GM18951 (cell line): ENCODE measurements around the gene LMAN1L.

ENCODE experiments used
- POLR2A ChIP-seq: IDR thresholded peaks from 4 replicates; pipeline ENCODE4 v1.6.1; 2011; ENCODE audit warnings: mild to moderate bottlenecking; ENCODE audit not compliant: insufficient read length, insufficient read depth; ENCODE audit errors: extremely low read depth
- in situ Hi-C: fragments of 300-500 bp; cut with MboI; formaldehyde crosslinking; loops from one replicate; pipeline ENCODE4 v1.12.0; 2022; ENCODE audit warnings: low sequenced_read_pairs, mixed read lengths, inconsistent platforms; ENCODE audit not compliant: unreplicated experiment

The LMAN1L gene

GRCh38 chr15:74865316-74865715, 52.7 kb downstream of the LMAN1L start:
- no peak for TF ChIP-seq POLR2A
- in situ Hi-C loops: no loop called here

DNA sequence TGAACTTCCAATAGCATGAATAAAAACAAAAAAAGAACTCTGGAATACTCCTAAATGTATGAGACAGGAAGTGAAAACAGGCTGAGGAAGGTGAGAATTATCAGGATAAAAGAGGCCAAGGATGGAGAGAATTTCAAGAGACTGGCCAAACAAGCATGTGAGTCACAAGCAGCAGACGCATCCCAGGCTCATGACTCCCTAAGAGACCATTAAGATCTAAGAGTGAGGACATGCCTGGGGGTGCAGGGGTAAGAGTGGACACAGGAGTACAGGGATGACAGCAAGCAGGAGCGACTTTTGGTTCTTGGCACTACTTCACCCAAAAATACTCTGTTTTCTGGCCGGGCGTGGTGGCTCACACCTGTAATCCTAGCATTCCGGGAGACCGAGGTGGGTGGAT, 53.5 kb downstream of the LMAN1L start:
- in situ Hi-C loops: no loop called here
- no peak for TF ChIP-seq POLR2A

DNA sequence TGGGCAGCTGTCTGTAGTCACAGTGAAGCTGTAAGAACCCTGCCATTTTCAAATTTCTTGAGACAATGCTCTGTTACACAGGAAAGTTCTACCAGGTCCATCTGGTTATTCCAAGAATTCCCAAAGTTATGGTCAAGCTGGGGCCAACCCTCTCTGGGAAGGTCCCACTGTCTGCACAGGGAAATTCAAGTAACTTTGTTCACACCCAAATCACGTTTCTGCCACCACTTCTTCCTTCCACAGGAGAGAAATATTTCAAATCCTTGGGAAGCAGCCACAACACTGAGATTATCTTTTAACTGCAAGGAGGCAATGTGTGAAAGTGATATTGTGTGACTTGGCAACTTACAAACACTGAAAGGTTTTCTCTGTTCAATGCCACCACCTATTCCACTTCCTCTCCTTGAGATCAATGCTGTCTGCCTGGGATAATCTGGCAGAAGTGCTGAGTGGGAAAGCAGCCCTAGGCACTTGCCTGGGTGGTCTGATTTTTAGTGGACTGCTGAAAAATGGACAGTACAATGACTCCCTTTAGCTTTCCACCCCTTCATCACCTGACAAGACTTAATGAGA, 54.9 kb downstream of the LMAN1L start:
- TF ChIP-seq POLR2A: no peak
- in situ Hi-C loops: no loop called here

GRCh38 chr15:74868059-74868458, 55.4 kb downstream of the LMAN1L start:
- in situ Hi-C loops: no loop called here
- TF ChIP-seq POLR2A: no peak

- no peak for TF ChIP-seq POLR2A
- in situ Hi-C loops: no loop called here
These were observed 56.7 kb downstream of the LMAN1L start for GRCh38 chr15:74869372-74869725.

GRCh38 chr15:74869726-74870407, 57.2 kb downstream of the LMAN1L start:
- TF ChIP-seq POLR2A: peak; percentile 46
- in situ Hi-C loops: no loop called here

DNA sequence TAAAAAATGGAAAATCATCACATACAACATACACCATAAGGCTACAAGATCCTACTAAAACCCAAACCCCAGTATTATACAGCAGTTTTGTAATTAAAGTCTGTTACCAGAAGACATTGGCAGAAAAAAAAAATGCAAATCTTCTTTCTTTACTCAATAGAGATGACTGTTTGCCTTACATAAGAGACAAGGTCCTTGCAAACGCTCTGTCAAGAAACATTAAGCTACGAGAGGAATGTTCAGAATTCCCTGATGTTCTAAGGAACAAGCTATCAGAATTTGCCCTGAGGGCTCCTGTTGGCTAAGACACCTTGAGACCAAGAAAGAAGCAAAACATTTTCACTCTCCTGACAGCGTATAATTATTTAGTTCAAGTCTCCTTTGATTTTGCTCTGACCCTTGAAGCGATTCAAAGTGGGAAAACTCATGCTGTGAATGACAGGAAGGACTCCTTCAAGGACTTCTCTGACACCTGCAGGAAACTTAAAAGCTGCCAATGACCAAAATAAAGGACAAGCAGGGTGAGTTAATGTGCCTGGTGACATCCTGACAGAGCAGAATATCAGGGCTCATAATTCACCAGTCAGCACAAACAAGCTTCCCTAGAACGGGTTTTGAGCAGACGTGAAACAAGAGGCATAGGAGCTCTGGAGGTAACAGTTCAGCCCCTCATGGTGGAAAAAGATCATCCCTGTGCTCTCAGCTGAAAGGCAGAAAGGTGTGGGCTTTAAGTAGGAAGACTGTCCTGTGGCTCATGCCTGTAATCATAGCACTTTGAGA, 58.0 kb downstream of the LMAN1L start:
- in situ Hi-C loops: no loop called here
- TF ChIP-seq POLR2A: no peak

DNA sequence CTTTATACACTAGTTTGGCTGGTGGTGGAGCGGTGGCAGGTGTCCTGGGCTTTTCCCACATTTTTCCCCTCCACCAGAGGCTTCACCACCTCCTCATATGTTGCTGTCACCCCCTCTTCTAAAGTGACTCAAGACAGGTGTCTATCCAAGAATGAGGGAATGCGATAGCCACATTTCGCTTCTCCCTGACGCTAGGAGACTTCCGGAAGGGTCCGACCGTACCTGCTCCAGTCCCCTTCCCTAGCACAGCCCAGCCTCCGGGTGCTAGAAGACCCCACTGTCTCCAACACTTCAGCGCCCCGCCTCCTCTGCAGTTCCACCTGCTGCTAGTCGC, 60.0 kb downstream of the LMAN1L start:
- TF ChIP-seq POLR2A: no peak
- in situ Hi-C loops: no loop called here

DNA sequence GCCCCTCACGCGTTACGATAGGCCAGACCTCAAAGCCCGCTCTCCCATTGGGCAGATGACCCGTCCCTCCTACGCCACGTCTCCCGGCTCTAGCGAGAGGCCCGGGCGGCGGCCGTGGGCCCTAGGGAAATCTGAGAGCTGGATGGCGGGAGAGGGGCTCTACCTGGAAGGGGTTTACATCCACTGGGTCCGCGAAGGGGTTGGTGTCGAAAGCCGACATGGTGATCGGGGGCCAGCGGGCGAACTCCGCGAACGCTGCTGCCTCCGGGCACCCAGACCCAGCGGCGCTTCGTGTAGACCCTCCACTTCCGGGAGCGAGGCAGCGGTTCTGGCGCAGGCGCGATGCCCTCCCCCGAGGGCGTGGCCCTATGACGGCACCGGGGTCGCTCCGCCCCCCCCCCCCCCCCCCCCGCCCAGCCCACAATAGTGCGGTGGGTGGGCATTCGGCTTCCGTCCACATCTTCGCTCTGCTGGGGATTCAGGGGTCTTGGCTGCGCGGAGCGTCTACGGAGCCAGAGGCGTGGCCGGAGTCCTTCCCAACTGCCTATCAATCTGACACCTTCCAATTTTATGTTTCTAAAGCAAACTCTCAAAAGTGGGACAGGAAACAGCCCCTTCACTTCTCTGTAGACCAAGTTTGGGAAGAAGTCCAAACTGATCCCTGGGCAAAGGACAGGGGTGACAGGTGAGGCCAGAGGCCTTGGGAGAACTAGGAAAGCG, 60.6 kb downstream of the LMAN1L start, which contains the start of gene SCAMP2:
Gene SCAMP2, minus strand, starts transcription at position 330 of the 720 bp plus-strand sequence. Its CDS starts 110 bp downstream, at position 220.
- in situ Hi-C loops: no loop called here
- TF ChIP-seq POLR2A: peak; percentile 89

DNA sequence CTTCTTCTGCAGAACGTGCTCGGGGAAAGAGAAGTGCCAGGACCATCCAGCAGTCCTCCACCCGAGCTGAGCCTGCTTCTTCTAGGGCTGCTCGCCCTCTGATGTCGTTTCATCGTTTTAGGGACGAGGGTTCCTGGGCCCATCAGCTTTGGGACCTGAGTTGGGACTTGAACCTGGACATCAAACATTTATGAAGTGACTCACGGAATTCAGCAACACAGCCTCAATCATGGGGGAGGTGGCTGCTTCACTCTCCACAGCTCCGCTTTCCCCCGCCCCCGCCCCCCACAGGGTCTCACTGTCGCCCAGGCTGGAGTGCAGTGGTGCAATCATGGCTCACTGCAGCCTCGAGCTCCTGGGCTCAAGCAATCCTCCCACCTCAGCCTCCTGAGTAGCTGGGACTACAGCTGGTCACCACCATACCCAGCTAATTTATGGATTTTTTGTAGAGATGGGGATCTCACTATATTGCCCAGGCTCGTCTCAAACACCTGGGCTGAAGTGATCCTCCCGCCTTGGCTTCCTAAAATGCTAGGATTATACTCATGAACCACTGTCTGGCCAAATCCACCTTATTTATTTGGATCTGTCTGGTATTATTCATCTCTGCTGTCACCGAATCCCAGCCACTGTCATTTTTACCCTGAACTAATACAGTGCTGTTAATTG, 61.3 kb downstream of the LMAN1L start:
- in situ Hi-C loops: no loop called here
- TF ChIP-seq POLR2A: no peak
